Measurements from ENCODE around the gene EXOSC5.

The EXOSC5 gene

DNA sequence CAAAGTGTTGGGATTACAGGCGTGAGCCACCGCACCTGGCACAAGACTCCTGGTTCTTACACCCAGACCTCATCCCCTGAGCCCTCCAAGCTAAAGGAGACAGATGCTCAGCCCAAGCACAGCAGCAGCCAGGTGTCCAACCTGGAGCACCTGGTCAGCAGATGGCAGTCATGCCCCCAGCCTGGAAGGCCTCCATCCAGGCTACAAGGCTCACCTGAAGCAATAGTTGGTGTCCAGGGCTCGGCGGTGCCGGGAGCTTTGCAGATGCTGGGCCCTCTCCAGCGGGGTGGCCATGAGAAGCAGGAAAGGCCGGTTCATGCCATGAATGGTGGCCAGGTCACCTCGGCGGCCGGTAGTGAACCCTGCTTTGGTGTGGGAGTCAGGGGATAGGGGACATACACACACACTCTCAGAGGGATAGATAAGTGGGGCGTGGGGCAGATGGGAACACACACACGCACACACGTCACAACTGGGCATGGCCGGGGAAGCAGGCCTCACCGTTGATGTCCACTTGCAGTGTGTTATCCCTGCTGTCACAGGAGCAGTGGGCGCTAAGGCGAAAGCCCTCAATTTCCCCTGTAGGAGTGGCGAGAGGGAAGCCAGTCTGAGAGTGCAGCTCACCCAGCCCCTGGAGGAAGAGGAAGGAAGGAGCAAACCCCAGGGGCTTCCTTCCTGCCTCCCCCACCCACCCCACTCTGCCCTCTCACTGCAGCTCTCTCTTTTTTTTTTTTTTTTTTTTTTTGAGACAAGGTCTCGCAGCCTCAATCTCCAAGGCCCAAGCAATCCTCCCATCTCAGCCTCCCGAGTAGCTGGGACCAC lies 55.3 kb downstream of the EXOSC5 start:
- DNase-seq, result peak; percentile 14

GRCh38 chr19:41339936-41340335 lies 57.2 kb downstream of the EXOSC5 start:
- DNase-seq, result no peak

Measured in NCI-H2171 treated with DMSO at 0.1 percent for 48 hours (cell line).